Activated T-cell treated with anti-CD3 and anti-CD28 coated beads, Interleukin-2, amount 50 U/mL, for 4 hours (primary cell): ENCODE data around the gene EIF4E2. TPM values are rescaled to one million over a fixed set of nuclear protein-coding genes. Genes with fewer than 3 reads are reported as not detected.
"Not testable (repeated sequence)": the region's sequence is repeated elsewhere in the genome, so short reads cannot be mapped to it uniquely, and the experiment has no call there.

ENCODE experiments used
- ATAC-seq, 2 donors: fragments of 200-7000 bp; cut with Tn5 transposase; one replicate each; pipeline ENCODE4 v1.10.0; 2021
- DNase-seq: peaks from one replicate; pipeline ENCODE4 v3.0.0-alpha.2; 2020
- H3K27me3 Mint-ChIP-seq: one replicate; pipeline ENCODE4 v1.8.0; 2021; ENCODE audit warnings: low read depth, mixed read lengths
- H3K36me3 Mint-ChIP-seq: one replicate; pipeline ENCODE4 v1.8.0; 2022; ENCODE audit warnings: mixed read lengths; ENCODE audit not compliant: insufficient read depth
- H3K4me1 Mint-ChIP-seq: one replicate; pipeline ENCODE4 v1.8.0; 2021; ENCODE audit warnings: low read depth, mixed read lengths
- H3K4me3 Mint-ChIP-seq: one replicate; pipeline ENCODE4 v1.8.0; 2021; ENCODE audit warnings: mild to moderate bottlenecking, moderate library complexity, mixed read lengths
- H3K9me3 Mint-ChIP-seq: one replicate; pipeline ENCODE4 v1.8.0; 2021; ENCODE audit warnings: mixed read lengths
- total RNA-seq, 3 donors: library from RNA; stranded (reverse); gene quantifications; one replicate each; pipeline ENCODE4 v1.2.1, GENCODE V29; 2021

Gene EIF4E2
- total RNA-seq, 3 donors from 2014 or later, result 67.8 to 77.2 (median 76.9) TPM

- Mint-ChIP-seq H3K9me3 (no peaks in the 10 kb centered on the region), H3K36me3 (no peaks in the 10 kb centered on the region), H3K4me3 (no peak overlapping the region), H3K27me3 (peaks cover 49% of the 10 kb centered on the region), H3K4me1 (peaks cover 16% of the 10 kb centered on the region)
- no peak for ATAC-seq
- no peak for DNase-seq
Observed at GRCh38 chr2:232526372-232526941, 24.0 kb upstream of the EIF4E2 start.

- Mint-ChIP-seq H3K4me3 (no peak overlapping the region), H3K9me3 (no peaks in the 10 kb centered on the region), H3K4me1 (peaks cover 15% of the 10 kb centered on the region), H3K27me3 (peaks cover 44% of the 10 kb centered on the region), H3K36me3 (no peaks in the 10 kb centered on the region)
- DNase-seq (no peak), ATAC-seq (no peak)
Observed at GRCh38 chr2:232527905-232528470, 22.5 kb upstream of the EIF4E2 start.

GRCh38 chr2:232528746-232529460 lies 21.6 kb upstream of the EIF4E2 start:
- peak; percentile 34 to 38 for ATAC-seq
- Mint-ChIP-seq H3K4me3 (no peak overlapping the region), H3K9me3 (no peaks in the 10 kb centered on the region), H3K4me1 (peaks cover 12% of the 10 kb centered on the region), H3K36me3 (no peaks in the 10 kb centered on the region), H3K27me3 (peaks cover 38% of the 10 kb centered on the region)
- DNase-seq, result no peak

- no peaks in the 10 kb centered on the region for H3K9me3 Mint-ChIP-seq
- no peaks in the 10 kb centered on the region for H3K36me3 Mint-ChIP-seq
- peaks cover 31% of the 10 kb centered on the region for H3K27me3 Mint-ChIP-seq
- H3K4me3 Mint-ChIP-seq, result no peak overlapping the region
- ATAC-seq (no peak), DNase-seq (no peak)
- H3K4me1 Mint-ChIP-seq, result peaks cover 12% of the 10 kb centered on the region
Observed at GRCh38 chr2:232529806-232530547, 20.5 kb upstream of the EIF4E2 start.

GRCh38 chr2:232530626-232531260 lies 19.7 kb upstream of the EIF4E2 start:
- H3K36me3 Mint-ChIP-seq, result no peaks in the 10 kb centered on the region
- no peak for DNase-seq
- ATAC-seq, result no peak
- no peak overlapping the region for H3K4me3 Mint-ChIP-seq
- H3K27me3 Mint-ChIP-seq, result peaks cover 31% of the 10 kb centered on the region
- H3K9me3 Mint-ChIP-seq, result no peaks in the 10 kb centered on the region
- peaks cover 12% of the 10 kb centered on the region for H3K4me1 Mint-ChIP-seq

GRCh38 chr2:232532419-232532818 lies 18.1 kb upstream of the EIF4E2 start:
- Mint-ChIP-seq H3K4me1 (peaks cover 12% of the 10 kb centered on the region), H3K9me3 (no peaks in the 10 kb centered on the region), H3K4me3 (no peak overlapping the region), H3K36me3 (no peaks in the 10 kb centered on the region), H3K27me3 (peaks cover 27% of the 10 kb centered on the region)
- ATAC-seq (no peak), DNase-seq (no peak)

GRCh38 chr2:232532821-232533220 lies 17.7 kb upstream of the EIF4E2 start:
- H3K9me3 Mint-ChIP-seq, H3K4me3 Mint-ChIP-seq, H3K36me3 Mint-ChIP-seq, ATAC-seq, DNase-seq: not testable (repeated sequence)
- Mint-ChIP-seq H3K4me1 (peaks cover 12% of the 10 kb centered on the region), H3K27me3 (peaks cover 25% of the 10 kb centered on the region)

- H3K4me3 Mint-ChIP-seq, result no peak overlapping the region
- peaks cover 7% of the 10 kb centered on the region for H3K4me1 Mint-ChIP-seq
- peaks cover 13% of the 10 kb centered on the region for H3K27me3 Mint-ChIP-seq
- no peak for ATAC-seq
- no peak for DNase-seq
- no peaks in the 10 kb centered on the region for H3K36me3 Mint-ChIP-seq
- no peaks in the 10 kb centered on the region for H3K9me3 Mint-ChIP-seq
Observed at GRCh38 chr2:232533944-232534710, 16.4 kb upstream of the EIF4E2 start.

GRCh38 chr2:232534940-232535651 lies 15.4 kb upstream of the EIF4E2 start:
- peaks cover 13% of the 10 kb centered on the region for H3K27me3 Mint-ChIP-seq

GRCh38 chr2:232535761-232536530 lies 14.5 kb upstream of the EIF4E2 start:
- DNase-seq (no peak), ATAC-seq (no peak)
- H3K36me3 Mint-ChIP-seq, result no peaks in the 10 kb centered on the region
- no peaks in the 10 kb centered on the region for H3K9me3 Mint-ChIP-seq
- no peak overlapping the region for H3K4me3 Mint-ChIP-seq
- H3K4me1 Mint-ChIP-seq, result peaks cover 4% of the 10 kb centered on the region
- peaks cover 8% of the 10 kb centered on the region for H3K27me3 Mint-ChIP-seq

More at GRCh38 chr2:232534940-232535651, 15.4 kb upstream of the EIF4E2 start:
- Mint-ChIP-seq H3K9me3 (no peaks in the 10 kb centered on the region), H3K4me3 (no peak overlapping the region), H3K4me1 (peaks cover 4% of the 10 kb centered on the region), H3K36me3 (no peaks in the 10 kb centered on the region)
- DNase-seq (no peak), ATAC-seq (no peak)

- Mint-ChIP-seq H3K36me3 (no peaks in the 10 kb centered on the region), H3K9me3 (no peaks in the 10 kb centered on the region), H3K27me3 (peaks cover 6% of the 10 kb centered on the region), H3K4me3 (no peak overlapping the region), H3K4me1 (peaks cover 4% of the 10 kb centered on the region)
- ATAC-seq, result no peak
- DNase-seq, result no peak
Observed at GRCh38 chr2:232537079-232537478, 13.4 kb upstream of the EIF4E2 start.

- Mint-ChIP-seq H3K4me1 (peaks cover 4% of the 10 kb centered on the region), H3K4me3 (no peak overlapping the region), H3K27me3 (peaks cover 6% of the 10 kb centered on the region), H3K9me3 (no peaks in the 10 kb centered on the region), H3K36me3 (no peaks in the 10 kb centered on the region)
- no peak for DNase-seq
- no peak for ATAC-seq
Observed at GRCh38 chr2:232537499-232537898, 13.0 kb upstream of the EIF4E2 start.
